B cell (primary cell): ENCODE measurements around the gene ZMYND8. TPM values are rescaled to one million over a fixed set of nuclear protein-coding genes. Genes with fewer than 3 reads are reported as not detected.
"Not testable (repeated sequence)": the region's sequence is repeated elsewhere in the genome, so short reads cannot be mapped to it uniquely, and the experiment has no call there.

Experiments used
- ATAC-seq: fragments of 200-7000 bp; cut with Tn5 transposase; one replicate; pipeline ENCODE4 v1.10.0; 2021; ENCODE audit warnings: low read depth, mild to moderate bottlenecking, moderate number of reproducible peaks, moderate library complexity
- CTCF ChIA-PET: fragments of 350-600 bp; sonication (Branson Sonifier 250); formaldehyde crosslinking; loops from one replicate; lab custom pipeline; 2021; ENCODE audit warnings: antibody characterized with exemption, inconsistent platforms; lab: Charles Lee
- POLR2A ChIA-PET: fragments of 350-600 bp; sonication (Branson Sonifier 250); formaldehyde crosslinking; loops from one replicate; lab custom pipeline; 2021; ENCODE audit warnings: antibody characterized with exemption; lab: Charles Lee
- DNase-seq: peaks from one replicate; pipeline ENCODE4 v3.0.0; 2013
- H2AFZ ChIP-seq: 2 replicates; pipeline ENCODE4 v1.6.1; 2012; ENCODE audit warnings: mild to moderate bottlenecking, low read depth, low read length; ENCODE audit not compliant: insufficient read depth, poor library complexity, severe bottlenecking
- H3K27ac ChIP-seq, 2 donors: 1 replicate in 1 of 2; 2 replicates in 1 of 2; pipeline ENCODE4 v1.5.1; 2012 to 2013; ENCODE audit warnings: low read length in 2 of 2, mild to moderate bottlenecking in 2 of 2, moderate library complexity in 1 of 2
- H3K27me3 ChIP-seq, 4 experiments: fragments of 200-600 bp in 1 of 4; sonication (generic) in 1 of 4; replicated peaks in 1 of 4; 1 replicate in 2 of 4; 2 replicates in 2 of 4; pipeline versions ENCODE4 v1.6.1 to v1.7.0; 2013 to 2016; ENCODE audit warnings: low read length in 3 of 4, mild to moderate bottlenecking in 2 of 4, mixed read lengths in 1 of 4, moderate library complexity in 1 of 4; ENCODE audit not compliant: insufficient read depth in 4 of 4, control insufficient read depth in 3 of 4; ENCODE audit errors: control extremely low read depth in 1 of 4
- H3K36me3 ChIP-seq, 2 experiments: replicated peaks in 1 of 2; 1 replicate in 1 of 2; 2 replicates in 1 of 2; pipeline versions ENCODE4 v1.6.1 to v1.7.1; 2013; ENCODE audit warnings: low read length in 1 of 2; ENCODE audit not compliant: insufficient read depth in 2 of 2, control insufficient read depth in 1 of 2; ENCODE audit errors: control extremely low read depth in 1 of 2, extremely low read depth in 1 of 2
- H3K4me1 ChIP-seq, 2 donors: fragments of 200-600 bp in 1 of 2; sonication (generic) in 1 of 2; 1 replicate in 1 of 2; 2 replicates in 1 of 2; pipeline versions ENCODE4 v1.5.1 to v1.6.1; 2013 to 2017; ENCODE audit warnings: low read length in 2 of 2; ENCODE audit not compliant: control insufficient read depth in 2 of 2, insufficient read depth in 2 of 2
- H3K4me2 ChIP-seq: replicated peaks from 2 replicates; pipeline ENCODE3; 2012; ENCODE audit warnings: mild to moderate bottlenecking, low read depth, low read length; ENCODE audit not compliant: poor library complexity, severe bottlenecking
- H3K4me3 ChIP-seq, 5 experiments: fragments of 200-600 bp in 1 of 5; sonication (generic) in 1 of 5; 1 replicate in 3 of 5; 2 replicates in 2 of 5; pipeline versions ENCODE4 v1.5.1 to v1.7.0; 2011 to 2016; ENCODE audit warnings: low read length in 4 of 5, mild to moderate bottlenecking in 4 of 5, low read depth in 2 of 5, control low read depth in 1 of 5, moderate library complexity in 1 of 5; ENCODE audit not compliant: insufficient read depth in 1 of 5; ENCODE audit errors: control extremely low read depth in 1 of 5, extremely low read depth in 1 of 5
- H3K79me2 ChIP-seq: fragments of 200-600 bp; sonication (generic); one replicate; pipeline ENCODE4 v1.6.0; 2016; ENCODE audit warnings: low read length; ENCODE audit not compliant: control insufficient read depth, insufficient read depth
- H3K9ac ChIP-seq: fragments of 200-600 bp; sonication (generic); 2 replicates; pipeline ENCODE4 v1.6.1; 2017; ENCODE audit warnings: mild to moderate bottlenecking, low read length, moderate library complexity
- H3K9me3 ChIP-seq, 3 donors: one replicate each; pipeline versions ENCODE4 v1.6.1 to v1.7.1; 2013; ENCODE audit warnings: low read length in 2 of 3; ENCODE audit not compliant: control insufficient read depth in 2 of 3, insufficient read depth in 1 of 3; ENCODE audit errors: control extremely low read depth in 1 of 3
- H4K20me1 ChIP-seq: 2 replicates; pipeline ENCODE4 v1.6.0; 2012; ENCODE audit warnings: mild to moderate bottlenecking, low read length; ENCODE audit not compliant: insufficient read depth, control insufficient read depth, poor library complexity, severe bottlenecking
- H3K27ac Mint-ChIP-seq: one replicate; pipeline ENCODE4 v1.8.0; 2021; ENCODE audit warnings: mixed read lengths
- H3K27me3 Mint-ChIP-seq: one replicate; pipeline ENCODE4 v1.8.0; 2021; ENCODE audit warnings: mixed read lengths
- H3K4me1 Mint-ChIP-seq: one replicate; pipeline ENCODE4 v1.8.0; 2021; ENCODE audit warnings: mixed read lengths
- H3K4me3 Mint-ChIP-seq: one replicate; pipeline ENCODE4 v1.8.0; 2021; ENCODE audit warnings: mixed read lengths
- H3K9me3 Mint-ChIP-seq: one replicate; pipeline ENCODE4 v1.8.0; 2022; ENCODE audit warnings: mixed read lengths; ENCODE audit not compliant: insufficient read depth
- CTCF ChIP-seq: fragments of 200-600 bp; IDR thresholded peaks from one replicate; pipeline ENCODE4 v1.8.0; 2022; ENCODE audit warnings: antibody characterized with exemption, mild to moderate bottlenecking
- EZH2 ChIP-seq: IDR thresholded peaks from 2 replicates; pipeline ENCODE4 v1.6.1; 2012; ENCODE audit warnings: borderline replicate concordance, low read depth, mild to moderate bottlenecking, moderate library complexity, low read length; ENCODE audit not compliant: insufficient read depth, poor library complexity, severe bottlenecking
- WGBS: methylation state at CpG from one replicate; pipeline ENCODE4 v1.1.5; 2013; ENCODE audit warnings: missing lambda C conversion rate; ENCODE audit not compliant: insufficient coverage; 5-methylcytosine and 5-hydroxymethylcytosine counted together
- intact Hi-C: fragments of 100-400 bp; cut with micrococcal nuclease; formaldehyde crosslinking; loops from one replicate; pipeline ENCODE4 v1.10.0; 2022
- polyA plus RNA-seq: library from polyadenylated mRNA; depleted of rRNA; stranded (reverse); fragments of >200 nt; gene quantifications from 2 replicates; pipeline ENCODE4 v1.2.3, GENCODE V29; 2012
- total RNA-seq, 2 donors: library from RNA; stranded (reverse); fragments of 120-200 nt in 1 of 2; gene quantifications; 1 replicate in 1 of 2; 2 replicates in 1 of 2; pipeline versions ENCODE4 v1.2.3 to v1.2.4, GENCODE V29; 2013 to 2022

The ZMYND8 gene
- total and polyA plus RNA-seq, 2 donors (not counting 1 experiment from before 2014, with no cell fraction given), result 20.3 to 67.2 TPM

GRCh38 chr20:47265214-47265613 is 91.3 kb downstream of the ZMYND8 start:
- WGBS, result 75% methylated on average over 6 of the region's 6 CpGs
- H3K9ac ChIP-seq, result no peak overlapping the region
- H4K20me1 ChIP-seq, result peaks cover 31% of the 10 kb centered on the region
- peaks cover 82% of the 10 kb centered on the region for H3K79me2 ChIP-seq
- no peak overlapping the region for H3K4me3 Mint-ChIP-seq
- no peaks in the 10 kb centered on the region for H3K9me3 ChIP-seq
- intact Hi-C loops, result no loop called here
- H2AFZ ChIP-seq, result no peak overlapping the region
- ChIA-PET CTCF (interaction anchor here (3.7 to 5.6 kb wide), 2 partner anchors 8 to 119 kb away, joined by 56 to 57 read pairs; no protein-coding TSS in a partner anchor), POLR2A (no interaction called here)
- peaks cover 62% of the 10 kb centered on the region for H3K4me1 Mint-ChIP-seq
- peaks cover 30 to 43% of the 10 kb centered on the region in 2 donors for H3K4me1 ChIP-seq
- H3K27ac Mint-ChIP-seq, result no peak overlapping the region
- DNase-seq (no peak), ATAC-seq (no peak)
- H3K4me2 ChIP-seq, result no peak overlapping the region
- H3K27me3 Mint-ChIP-seq, result no peaks in the 10 kb centered on the region
- no peak overlapping the region for H3K27ac ChIP-seq
- peaks cover 1 to 47% of the 10 kb centered on the region in 2 experiments for H3K36me3 ChIP-seq
- no peak for TF ChIP-seq CTCF
- no peak for TF ChIP-seq EZH2
- no peaks in the 10 kb centered on the region for H3K27me3 ChIP-seq
- H3K4me3 ChIP-seq, result no peak overlapping the region
- H3K9me3 Mint-ChIP-seq, result no peaks in the 10 kb centered on the region

GRCh38 chr20:47264137-47264769 is 92.2 kb downstream of the ZMYND8 start:
- Histone ChIP-seq H3K4me2 (peak overlapping the region; percentile 75), H3K27ac (peak overlapping the region; percentile 81 to 84), H3K36me3 (peaks cover 1 to 41% of the 10 kb centered on the region in 2 experiments), H3K79me2 (peaks cover 82% of the 10 kb centered on the region), H4K20me1 (peaks cover 40% of the 10 kb centered on the region), H3K4me1 (peaks cover 38 to 53% of the 10 kb centered on the region in 2 donors), H3K9ac (peak overlapping the region; percentile 60)
- Mint-ChIP-seq H3K4me3 (peak overlapping the region; percentile 2), H3K27ac (peak overlapping the region; percentile 92), H3K4me1 (peaks cover 67% of the 10 kb centered on the region)
- H3K27me3 Mint-ChIP-seq, H2AFZ ChIP-seq, H3K9me3 Mint-ChIP-seq, H3K9me3 ChIP-seq, H3K27me3 ChIP-seq, DNase-seq, ATAC-seq, H3K4me3 ChIP-seq: not testable (repeated sequence)
- CTCF ChIA-PET, result interaction anchor here (0.7 to 5.6 kb wide), 6 partner anchors 9 to 356 kb away, joined by 3 to 57 read pairs (median 4); no protein-coding TSS in a partner anchor
- intact Hi-C loops, result loop anchor here (5.0 kb wide), 1 partner anchor 83 kb away; no protein-coding TSS in a partner anchor
- WGBS, result 100% methylated on average over 3 of the region's 14 CpGs
- POLR2A ChIA-PET, result interaction anchor here (0.8 kb wide), 1 partner anchor 70 kb away, joined by 3 read pairs; no protein-coding TSS in a partner anchor
